Stimulated activated CD4-positive, alpha-beta T cell treated with anti-CD3 and anti-CD28 coated beads, Interleukin-4, amount 100 ng/mL, for 1 hour (primary cell): ENCODE measurements around the gene PSMA4.
"Not testable (repeated sequence)": the region's sequence is repeated elsewhere in the genome, so short reads cannot be mapped to it uniquely, and the experiment has no call there.

Experiments used
- DNase-seq: peaks from one replicate; pipeline ENCODE4 v3.0.0-alpha.2; 2020

PSMA4 gene

GRCh38 chr15:78552597-78552996, 12.4 kb downstream of the PSMA4 start:
- DNase-seq: no peak

DNA sequence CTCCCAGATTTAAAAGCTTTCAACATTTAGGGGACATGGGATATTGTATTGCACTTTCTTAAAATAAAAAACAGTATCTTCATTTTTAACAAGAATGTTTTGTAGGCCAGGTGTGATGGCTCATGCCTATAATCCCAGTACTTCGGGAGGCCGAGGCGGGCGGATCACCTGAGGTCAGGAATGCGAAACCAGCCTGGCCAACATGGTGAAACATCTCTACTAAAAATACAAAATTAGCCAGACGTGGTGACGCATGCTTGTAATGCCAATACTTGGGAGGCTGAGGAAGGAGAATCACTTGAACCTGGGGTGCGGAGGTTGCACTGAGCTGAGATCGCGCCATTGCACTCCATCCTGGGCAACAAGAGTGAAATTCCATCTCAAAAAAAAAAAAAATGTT, 20.0 kb downstream of the PSMA4 start:
- not testable (repeated sequence) for DNase-seq

GRCh38 chr15:78561490-78561889, 21.2 kb downstream of the PSMA4 start:
- DNase-seq: no peak

- no peak for DNase-seq
These were observed 22.8 kb downstream of the PSMA4 start for GRCh38 chr15:78563092-78563491.

GRCh38 chr15:78564743-78565096, 24.5 kb downstream of the PSMA4 start:
- no peak for DNase-seq

- peak; percentile 77 for DNase-seq
These were observed 25.1 kb downstream of the PSMA4 start, which contains the start of gene CHRNA5 for GRCh38 chr15:78565097-78565950. Gene CHRNA5 (plus strand): TSS chr15:78565520. CDS start chr15:78565720, 200 bp downstream.

DNA sequence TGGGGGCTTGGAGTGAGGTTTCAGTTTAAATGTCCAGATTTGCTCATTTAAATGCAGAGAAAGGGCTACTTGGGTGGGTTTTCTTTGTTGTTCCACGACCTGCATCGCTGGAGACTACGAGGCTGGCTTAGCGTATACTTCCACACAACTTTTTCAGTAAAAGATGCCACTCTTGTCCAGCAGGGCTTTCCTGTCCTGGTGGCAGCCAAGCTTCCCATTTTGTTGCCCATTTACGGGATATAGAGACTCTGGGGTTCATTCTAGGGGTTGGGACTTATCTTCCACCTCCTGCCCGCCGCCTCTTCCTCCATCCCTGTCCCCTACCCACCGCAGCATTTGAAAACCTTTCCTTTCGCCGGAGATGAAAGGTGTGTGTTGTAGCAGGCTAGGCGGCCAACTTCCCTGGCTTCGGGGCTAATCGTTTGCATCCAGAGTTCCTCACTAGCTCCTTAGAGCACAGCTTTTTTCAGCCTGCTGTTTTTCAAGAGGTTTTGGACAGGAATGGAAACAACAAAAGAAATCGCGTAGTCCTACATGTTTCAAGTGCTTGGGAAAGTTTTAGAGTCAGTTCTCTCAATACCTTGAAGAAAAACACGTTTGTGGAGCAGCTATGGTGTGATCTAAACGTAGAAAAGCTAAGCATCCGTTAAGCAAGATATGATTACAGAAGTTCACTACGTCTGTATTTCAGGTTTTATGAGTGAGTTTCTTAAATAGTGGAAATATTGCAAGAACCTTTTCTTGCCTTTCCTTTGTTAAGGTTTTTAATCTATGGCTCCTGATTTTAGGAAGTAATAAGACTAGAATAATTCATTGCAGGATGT, 25.9 kb downstream of the PSMA4 start:
- no peak for DNase-seq

- no peak for DNase-seq
These were observed 27.3 kb downstream of the PSMA4 start for GRCh38 chr15:78567531-78567930.

GRCh38 chr15:78570710-78571109, 30.5 kb downstream of the PSMA4 start:
- DNase-seq: no peak

DNA sequence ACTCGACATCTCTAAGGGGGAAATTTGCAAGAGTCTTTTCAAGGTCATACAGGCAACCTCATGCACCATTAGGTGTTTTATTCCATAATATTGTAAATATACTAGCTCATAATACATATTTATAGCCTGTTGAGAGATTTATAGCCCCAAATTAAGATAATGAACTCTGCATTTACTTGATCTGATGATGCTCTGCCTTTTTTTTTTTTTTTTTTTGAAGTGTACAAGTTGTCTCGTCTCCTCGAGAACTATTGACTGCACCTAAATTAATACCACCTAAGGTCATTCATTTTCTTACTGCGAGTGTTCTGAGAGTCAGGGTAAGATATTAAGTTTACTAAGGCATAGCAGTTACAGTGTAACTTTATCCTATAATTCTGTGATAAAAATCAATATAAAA, 31.1 kb downstream of the PSMA4 start:
- no peak for DNase-seq

DNA sequence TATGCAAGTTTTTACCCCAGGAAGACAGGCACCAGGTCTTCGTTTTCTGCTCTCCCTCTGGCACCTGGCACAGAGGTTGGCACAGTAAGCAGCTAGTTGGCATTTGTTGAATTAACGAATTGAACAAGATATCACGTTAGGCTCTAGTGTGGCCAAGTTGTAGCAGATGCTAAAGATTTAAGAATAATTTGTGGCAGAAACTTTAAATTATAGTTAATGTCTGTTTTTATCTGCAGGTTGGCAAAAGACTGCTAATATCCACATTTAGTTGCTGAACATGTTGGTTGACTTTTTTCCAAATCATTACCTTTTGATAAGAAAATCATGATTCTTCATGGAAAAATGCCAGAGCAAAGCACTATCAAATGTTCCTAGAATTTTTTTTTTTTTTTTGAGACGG, 33.2 kb downstream of the PSMA4 start:
- DNase-seq: no peak

GRCh38 chr15:78574944-78575343, 34.7 kb downstream of the PSMA4 start:
- no peak for DNase-seq

GRCh38 chr15:78597583-78597982, 57.3 kb downstream of the PSMA4 start:
- no peak for DNase-seq

- DNase-seq: no peak
These were observed 58.1 kb downstream of the PSMA4 start for GRCh38 chr15:78598348-78598747.

- no peak for DNase-seq
These were observed 58.9 kb downstream of the PSMA4 start for GRCh38 chr15:78599189-78599588.
